GM06990 (cell line): ENCODE data around the gene PLAGL2.

Experiments
- DNase-seq: peaks from one replicate; pipeline ENCODE4 v3.0.0-alpha.2; 2011; ENCODE audit not compliant: insufficient read length; ENCODE audit errors: extremely low read depth
- H3K27me3 ChIP-seq: replicated peaks from 2 replicates; pipeline ENCODE4 v1.6.0; 2011; ENCODE audit warnings: low read length; ENCODE audit not compliant: control insufficient read depth, insufficient read depth
- H3K36me3 ChIP-seq: 2 replicates; pipeline ENCODE4 v1.5.1; 2011; ENCODE audit warnings: low read length; ENCODE audit not compliant: control insufficient read depth, insufficient read depth
- H3K4me3 ChIP-seq: replicated peaks from 2 replicates; pipeline ENCODE4 v1.5.1; 2011; ENCODE audit warnings: low read depth, mild to moderate bottlenecking, control low read depth, low read length
- CTCF ChIP-seq: IDR thresholded peaks from 2 replicates; pipeline ENCODE4 v1.5.1; 2011; ENCODE audit warnings: low read length, control low read depth, mild to moderate bottlenecking, inconsistent platforms; ENCODE audit not compliant: insufficient read depth, poor library complexity, severe bottlenecking

PLAGL2 gene

GRCh38 chr20:32244959-32245358, 37.4 kb upstream of the PLAGL2 start:
- H3K4me3 ChIP-seq, result no peak overlapping the region
- DNase-seq, result no peak
- TF ChIP-seq CTCF, result no peak
- H3K36me3 ChIP-seq, result no peaks in the 10 kb centered on the region
- H3K27me3 ChIP-seq, result no peaks in the 10 kb centered on the region

DNA sequence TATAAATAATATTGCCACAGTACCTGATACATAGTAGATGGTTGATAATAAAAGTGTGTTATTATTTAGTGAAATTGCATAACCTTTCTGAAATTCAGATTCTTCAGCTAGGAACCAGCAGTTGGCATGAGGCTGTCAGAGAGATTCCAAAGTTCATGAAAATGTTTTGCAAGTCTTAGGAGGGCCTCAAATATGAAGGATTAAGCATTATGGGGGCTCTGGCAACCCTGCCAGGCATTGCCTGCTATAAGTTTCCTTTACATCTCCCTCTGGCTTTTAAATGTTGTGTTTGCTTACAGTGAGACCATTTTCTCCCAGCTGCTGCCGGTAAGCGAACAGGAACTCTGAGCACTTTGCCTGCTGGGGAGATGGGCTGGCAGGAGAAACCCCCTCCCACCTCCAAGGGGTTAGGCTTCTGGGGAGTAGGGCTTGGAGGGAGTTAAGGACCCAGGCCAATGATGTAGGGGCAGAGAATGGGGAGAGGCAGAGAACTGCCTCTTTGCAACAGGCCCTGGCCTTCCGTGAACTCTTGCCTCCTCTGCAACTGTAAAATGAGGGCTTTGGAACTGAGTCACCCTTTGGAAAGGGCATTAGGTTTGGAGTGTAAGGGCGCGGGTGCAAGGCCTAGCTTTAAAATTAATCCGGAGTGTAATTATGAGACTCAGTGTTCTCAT, 36.7 kb upstream of the PLAGL2 start:
- no peaks in the 10 kb centered on the region for H3K36me3 ChIP-seq
- DNase-seq, result no peak
- no peak for TF ChIP-seq CTCF

GRCh38 chr20:32241807-32242206, 34.3 kb upstream of the PLAGL2 start:
- H3K36me3 ChIP-seq, result peaks cover 3% of the 10 kb centered on the region
- H3K27me3 ChIP-seq, result no peaks in the 10 kb centered on the region
- no peak for DNase-seq
- TF ChIP-seq CTCF, result no peak
- no peak overlapping the region for H3K4me3 ChIP-seq

More for the DNA sequence above, 36.7 kb upstream of the PLAGL2 start:
- no peak overlapping the region for H3K4me3 ChIP-seq
- H3K27me3 ChIP-seq, result no peaks in the 10 kb centered on the region

DNA sequence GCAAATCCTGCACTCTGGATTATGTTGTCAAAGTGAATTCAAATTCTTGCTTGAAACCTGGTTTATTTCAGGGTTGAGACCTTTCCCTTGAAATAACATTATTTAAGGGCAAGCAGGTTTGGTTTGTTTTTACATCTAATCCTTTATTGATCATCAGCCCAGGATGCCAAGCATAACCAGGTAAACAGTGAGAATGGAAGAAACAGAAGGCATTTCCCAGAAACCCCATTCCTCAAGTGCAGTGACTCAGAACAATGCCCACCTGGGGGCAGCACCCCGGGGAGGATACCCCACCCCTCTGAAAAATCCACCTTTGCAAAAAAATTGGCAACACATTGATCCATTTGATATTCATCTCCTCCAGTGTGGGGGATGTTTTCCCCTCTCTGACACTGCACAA, 32.7 kb upstream of the PLAGL2 start:
- Histone ChIP-seq H3K36me3 (peaks cover 11% of the 10 kb centered on the region), H3K4me3 (no peak overlapping the region), H3K27me3 (no peaks in the 10 kb centered on the region)
- no peak for DNase-seq
- TF ChIP-seq CTCF, result peak; percentile 22

DNA sequence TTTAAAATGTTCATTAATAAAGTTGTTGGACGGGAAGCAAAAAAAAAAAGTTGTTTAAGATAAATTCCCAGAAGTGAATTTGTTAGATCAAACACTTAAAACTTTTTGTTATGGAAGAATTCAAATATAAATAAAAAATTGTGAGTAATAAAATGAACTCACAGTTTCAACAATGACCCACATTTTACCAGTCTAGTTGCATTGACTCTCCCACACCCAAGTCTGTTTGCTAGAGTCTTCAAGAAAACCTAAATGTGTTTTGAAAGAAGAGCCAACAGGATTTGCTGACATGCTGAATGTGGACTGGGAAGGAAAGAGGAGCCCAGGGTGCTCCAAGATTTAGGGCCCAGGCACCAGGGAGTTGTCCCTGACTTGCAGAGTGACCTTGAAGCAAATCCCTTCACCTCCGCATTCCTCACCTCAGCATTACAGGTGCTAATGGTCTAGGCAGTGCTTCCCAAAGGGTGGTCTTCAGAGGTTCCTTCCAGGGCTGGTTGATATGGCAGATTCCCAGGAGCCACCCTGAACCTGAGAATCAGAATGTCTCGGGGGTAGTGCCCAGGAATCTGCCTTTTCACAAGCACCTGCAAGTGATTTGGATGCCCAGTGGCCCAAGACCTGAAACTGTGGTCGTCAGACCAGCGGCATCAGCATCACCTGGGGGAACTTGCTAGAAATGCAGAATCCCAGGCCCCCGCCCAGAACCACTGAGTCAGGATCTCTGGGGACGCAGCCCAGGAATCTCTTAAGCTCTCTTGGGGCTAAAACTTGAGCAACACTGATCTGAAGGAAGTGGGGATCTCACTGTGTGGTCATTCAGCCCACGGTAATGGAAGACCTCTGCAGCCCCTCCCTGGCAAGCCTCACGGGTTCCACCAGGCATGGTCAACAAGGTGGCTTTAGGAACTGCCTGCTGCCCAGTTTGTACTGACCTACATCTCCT, 31.2 kb upstream of the PLAGL2 start:
- H3K36me3 ChIP-seq, result peaks cover 20% of the 10 kb centered on the region
- TF ChIP-seq CTCF, result no peak
- no peak for DNase-seq
- no peak overlapping the region for H3K4me3 ChIP-seq
- H3K27me3 ChIP-seq, result no peaks in the 10 kb centered on the region
